ENCODE results near the gene CARD8.
A peak's percentile ranks its signal among the peaks of the same experiment; 100 is the strongest.
"Not testable (repeated sequence)": the region's sequence is repeated elsewhere in the genome, so short reads cannot be mapped to it uniquely, and the experiment has no call there.

CARD8 gene

DNA sequence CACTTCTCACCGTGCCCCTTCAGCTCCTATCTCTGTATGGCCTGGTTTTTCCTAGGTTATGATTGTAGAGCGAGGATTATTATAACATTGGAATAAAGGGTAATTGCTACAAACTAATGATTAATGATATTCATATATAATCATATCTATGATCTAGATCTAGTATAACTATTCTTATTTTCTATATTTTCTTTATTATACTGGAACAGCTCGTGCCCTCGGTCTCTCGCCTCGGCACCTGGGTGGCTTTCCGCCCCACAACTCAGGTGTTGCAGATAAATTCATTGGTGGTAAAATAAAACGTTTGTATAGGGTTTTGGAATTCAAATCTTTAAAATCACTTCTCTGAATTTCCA, 4.6 kb upstream of the CARD8 start:
- not testable (repeated sequence) for H3K9me3 ChIP-seq (ENCODE audit: control insufficient read depth in 2 of 2, low read length in 2 of 2); H3K4me1 ChIP-seq (ENCODE audit: control insufficient read depth, insufficient read depth, low read length); H3K27ac ChIP-seq (ENCODE audit: low read length); H3K27me3 ChIP-seq (ENCODE audit: control insufficient read depth in 1 of 2, insufficient read depth in 2 of 2, low read length in 2 of 2); H3K36me3 ChIP-seq (ENCODE audit: control insufficient read depth in 2 of 2, insufficient read depth in 2 of 2, low read length in 2 of 2)
- Histone ChIP-seq H3K4me3 (ENCODE audit: low read length in 2 of 2) (peak overlapping the region; percentile 67 to 75), H3K9ac (ENCODE audit: low read length in 2 of 2) (peak overlapping the region; percentile 66 to 82)

DNA sequence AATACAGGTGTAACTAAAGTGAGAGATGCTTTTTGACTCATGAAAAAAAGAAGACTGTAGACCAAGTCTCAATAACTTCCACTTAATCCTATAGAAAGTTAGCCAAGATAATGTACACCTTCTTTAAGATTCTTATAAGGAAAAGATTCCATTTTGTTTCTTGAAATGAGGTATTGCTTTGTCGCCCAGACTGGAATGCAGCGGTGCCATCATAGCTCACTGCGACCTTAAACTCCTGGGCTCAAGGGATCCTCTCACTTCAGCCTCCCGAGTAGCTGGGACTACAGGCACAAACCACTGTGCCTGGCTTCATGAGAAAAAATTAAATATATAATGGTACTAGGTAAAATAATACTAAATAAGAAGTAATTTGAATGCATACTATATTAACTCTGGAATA, 3.3 kb upstream of the CARD8 start:
- H3K27me3 ChIP-seq (ENCODE audit: control insufficient read depth in 1 of 2, insufficient read depth in 2 of 2, low read length in 2 of 2); H3K9me3 ChIP-seq (ENCODE audit: control insufficient read depth in 2 of 2, low read length in 2 of 2); H3K27ac ChIP-seq (ENCODE audit: low read length); H3K4me1 ChIP-seq (ENCODE audit: control insufficient read depth, insufficient read depth, low read length); H3K4me3 ChIP-seq (ENCODE audit: low read length in 2 of 2); H3K9ac ChIP-seq (ENCODE audit: low read length in 2 of 2); H3K36me3 ChIP-seq (ENCODE audit: control insufficient read depth in 2 of 2, insufficient read depth in 2 of 2, low read length in 2 of 2): not testable (repeated sequence)

DNA sequence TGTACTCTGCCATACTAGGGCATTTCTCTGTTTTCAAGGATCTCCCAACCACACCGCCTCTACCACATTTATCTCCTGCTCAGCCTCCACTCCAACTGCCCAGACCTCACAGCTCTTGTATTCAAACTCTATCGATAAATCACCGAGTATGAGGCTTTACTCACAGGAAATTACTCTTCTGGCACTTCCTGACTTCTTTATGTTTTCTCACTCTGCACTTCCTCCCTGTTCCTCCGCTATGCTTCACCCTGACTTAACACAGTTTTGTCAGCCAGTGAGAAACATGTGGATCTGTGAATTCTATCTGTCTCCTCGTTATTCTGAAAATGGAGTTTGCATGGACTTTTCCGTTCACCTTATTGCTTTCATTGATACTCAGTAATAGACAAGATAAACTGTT, 2.6 kb upstream of the CARD8 start:
- no peaks in the 10 kb centered on the region for H3K9me3 ChIP-seq (ENCODE audit: control insufficient read depth in 2 of 2, low read length in 2 of 2)
- H3K9ac ChIP-seq (ENCODE audit: low read length in 2 of 2) = no peak overlapping the region
- H3K4me1 ChIP-seq (ENCODE audit: control insufficient read depth, insufficient read depth, low read length) = peaks cover 3% of the 10 kb centered on the region
- no peaks in the 10 kb centered on the region for H3K27me3 ChIP-seq (ENCODE audit: control insufficient read depth in 1 of 2, insufficient read depth in 2 of 2, low read length in 2 of 2)
- no peak overlapping the region for H3K4me3 ChIP-seq (ENCODE audit: low read length in 2 of 2)
- no peaks in the 10 kb centered on the region for H3K36me3 ChIP-seq (ENCODE audit: control insufficient read depth in 2 of 2, insufficient read depth in 2 of 2, low read length in 2 of 2)
- H3K27ac ChIP-seq (ENCODE audit: low read length) = no peak overlapping the region

DNA sequence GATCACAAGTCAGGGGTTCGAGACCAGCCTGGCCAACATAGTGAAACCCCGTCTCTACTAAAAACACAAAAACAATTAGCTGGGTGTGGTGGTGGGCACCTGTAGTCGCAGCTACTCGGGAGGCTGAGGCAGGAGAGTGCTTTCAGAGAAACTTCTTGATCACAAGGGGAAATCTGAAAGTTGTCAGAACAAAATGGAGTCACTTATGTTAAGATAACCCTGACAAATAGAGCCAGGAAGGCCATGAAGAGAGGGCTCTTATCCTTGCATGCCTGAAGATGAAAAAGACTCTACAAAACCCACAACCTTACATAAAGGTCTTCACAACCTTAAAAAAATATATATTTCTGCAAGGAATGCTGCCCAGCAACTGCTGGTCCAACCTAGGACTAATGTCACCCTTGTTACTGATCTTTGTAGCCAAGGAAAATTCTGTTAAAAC, 1.2 kb downstream of the CARD8 start:
- no peak overlapping the region for H3K9ac ChIP-seq (ENCODE audit: low read length in 2 of 2)
- H3K36me3 ChIP-seq (ENCODE audit: control insufficient read depth in 2 of 2, insufficient read depth in 2 of 2, low read length in 2 of 2) = no peaks in the 10 kb centered on the region
- H3K9me3 ChIP-seq (ENCODE audit: control insufficient read depth in 2 of 2, low read length in 2 of 2) = no peaks in the 10 kb centered on the region
- H3K27ac ChIP-seq (ENCODE audit: low read length) = no peak overlapping the region
- H3K4me3 ChIP-seq (ENCODE audit: low read length in 2 of 2) = peak overlapping the region; percentile 95 to 100
- H3K27me3 ChIP-seq (ENCODE audit: control insufficient read depth in 1 of 2, insufficient read depth in 2 of 2, low read length in 2 of 2) = no peaks in the 10 kb centered on the region
- H3K4me1 ChIP-seq (ENCODE audit: control insufficient read depth, insufficient read depth, low read length) = peaks cover 1% of the 10 kb centered on the region

DNA sequence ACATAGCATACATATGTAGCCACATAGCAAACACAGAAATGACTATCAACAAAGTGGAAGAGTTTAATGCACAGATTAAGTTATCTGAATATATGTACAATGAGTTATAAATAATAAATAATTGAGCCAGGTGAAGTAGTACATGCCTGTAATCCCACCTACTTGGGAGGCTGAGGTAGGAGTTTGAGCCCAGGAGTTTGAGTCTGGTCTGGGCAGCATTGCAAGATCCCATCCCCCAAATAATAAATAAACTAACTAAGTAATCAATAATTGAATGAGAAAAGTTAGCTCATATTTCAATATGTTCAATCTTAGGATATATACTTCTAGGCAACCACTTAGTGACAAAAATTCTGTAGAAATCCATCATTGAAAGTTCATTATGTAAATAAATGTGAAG, 1.7 kb downstream of the CARD8 start:
- Histone ChIP-seq H3K36me3 (ENCODE audit: control insufficient read depth in 2 of 2, insufficient read depth in 2 of 2, low read length in 2 of 2) (no peaks in the 10 kb centered on the region), H3K4me3 (ENCODE audit: low read length in 2 of 2) (no peak overlapping the region)

DNA sequence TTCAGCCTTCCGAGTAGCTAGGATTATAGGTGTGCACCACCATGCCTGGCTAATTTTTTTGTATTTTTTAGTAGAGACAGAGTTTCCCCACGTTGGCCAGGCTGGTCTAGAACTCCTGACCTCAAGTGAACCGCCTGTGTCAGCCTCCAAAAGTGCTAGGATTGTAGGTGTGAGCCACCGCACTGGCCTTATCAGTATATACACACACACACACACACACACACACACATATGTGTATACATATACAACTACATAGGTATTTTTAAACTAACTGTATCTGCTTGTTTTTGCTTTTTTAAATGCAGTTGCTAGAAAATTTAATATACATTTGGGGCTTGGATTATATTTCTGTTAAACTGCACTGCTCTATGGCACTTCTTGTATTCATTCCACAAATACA, 3.1 kb downstream of the CARD8 start:
- Histone ChIP-seq H3K4me1 (ENCODE audit: control insufficient read depth, insufficient read depth, low read length) (no peaks in the 10 kb centered on the region), H3K9ac (ENCODE audit: low read length in 2 of 2) (no peak overlapping the region), H3K27ac (ENCODE audit: low read length) (no peak overlapping the region)

More for the DNA sequence above, 1.7 kb downstream of the CARD8 start:
- Histone ChIP-seq H3K9ac (ENCODE audit: low read length in 2 of 2) (no peak overlapping the region), H3K27me3 (ENCODE audit: control insufficient read depth in 1 of 2, insufficient read depth in 2 of 2, low read length in 2 of 2) (no peaks in the 10 kb centered on the region), H3K27ac (ENCODE audit: low read length) (no peak overlapping the region), H3K9me3 (ENCODE audit: control insufficient read depth in 2 of 2, low read length in 2 of 2) (no peaks in the 10 kb centered on the region), H3K4me1 (ENCODE audit: control insufficient read depth, insufficient read depth, low read length) (no peaks in the 10 kb centered on the region)

DNA sequence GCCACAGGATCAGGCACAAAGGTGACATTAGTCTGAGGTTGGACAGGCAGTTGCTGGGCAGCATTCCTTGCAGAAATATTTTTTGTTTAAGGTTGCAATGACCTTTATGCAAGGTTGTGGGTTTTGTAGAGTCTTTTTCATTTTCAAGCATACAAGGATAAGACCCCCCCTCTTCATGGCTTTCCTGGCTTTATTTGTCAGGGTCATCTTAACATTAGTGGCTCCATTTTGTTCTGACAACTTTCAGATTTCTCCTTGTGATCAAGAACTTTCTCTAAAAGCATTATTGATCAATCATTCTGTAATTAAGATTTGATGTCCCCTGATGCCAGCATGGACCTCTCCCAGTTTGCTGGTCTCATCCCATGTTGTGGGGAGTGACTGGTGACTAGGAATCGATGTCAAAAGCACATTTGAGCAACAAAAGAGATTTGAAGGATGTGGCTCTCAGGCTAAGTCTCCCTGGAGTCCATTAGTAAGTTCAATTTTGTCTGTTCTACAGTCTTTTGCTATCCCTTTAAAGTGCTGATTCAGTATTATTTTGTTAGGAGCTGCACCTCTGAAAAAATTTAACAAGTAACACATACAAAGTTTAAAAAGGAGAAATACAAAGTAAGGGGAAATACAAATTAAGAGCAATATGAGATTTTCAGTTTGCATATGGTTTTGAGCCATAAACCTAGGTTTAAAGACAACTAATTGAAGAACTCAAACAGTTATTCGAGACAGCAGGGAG, 5.3 kb downstream of the CARD8 start:
- no peak overlapping the region for H3K27ac ChIP-seq (ENCODE audit: low read length)
- H3K36me3 ChIP-seq (ENCODE audit: control insufficient read depth in 2 of 2, insufficient read depth in 2 of 2, low read length in 2 of 2) = peaks cover 2 to 6% of the 10 kb centered on the region in 2 donors
- no peaks in the 10 kb centered on the region for H3K4me1 ChIP-seq (ENCODE audit: control insufficient read depth, insufficient read depth, low read length)
- no peak overlapping the region for H3K4me3 ChIP-seq (ENCODE audit: low read length in 2 of 2)
- H3K9ac ChIP-seq (ENCODE audit: low read length in 2 of 2) = no peak overlapping the region
- H3K27me3 ChIP-seq (ENCODE audit: control insufficient read depth in 1 of 2, insufficient read depth in 2 of 2, low read length in 2 of 2) = no peaks in the 10 kb centered on the region
- H3K9me3 ChIP-seq (ENCODE audit: control insufficient read depth in 2 of 2, low read length in 2 of 2) = no peaks in the 10 kb centered on the region

More for the DNA sequence above, 3.1 kb downstream of the CARD8 start:
- H3K27me3 ChIP-seq (ENCODE audit: control insufficient read depth in 1 of 2, insufficient read depth in 2 of 2, low read length in 2 of 2) = no peaks in the 10 kb centered on the region
- H3K36me3 ChIP-seq (ENCODE audit: control insufficient read depth in 2 of 2, insufficient read depth in 2 of 2, low read length in 2 of 2) = peaks cover 0 to 2% of the 10 kb centered on the region in 2 donors
- H3K9me3 ChIP-seq (ENCODE audit: control insufficient read depth in 2 of 2, low read length in 2 of 2) = no peaks in the 10 kb centered on the region
- no peak overlapping the region for H3K4me3 ChIP-seq (ENCODE audit: low read length in 2 of 2)

DNA sequence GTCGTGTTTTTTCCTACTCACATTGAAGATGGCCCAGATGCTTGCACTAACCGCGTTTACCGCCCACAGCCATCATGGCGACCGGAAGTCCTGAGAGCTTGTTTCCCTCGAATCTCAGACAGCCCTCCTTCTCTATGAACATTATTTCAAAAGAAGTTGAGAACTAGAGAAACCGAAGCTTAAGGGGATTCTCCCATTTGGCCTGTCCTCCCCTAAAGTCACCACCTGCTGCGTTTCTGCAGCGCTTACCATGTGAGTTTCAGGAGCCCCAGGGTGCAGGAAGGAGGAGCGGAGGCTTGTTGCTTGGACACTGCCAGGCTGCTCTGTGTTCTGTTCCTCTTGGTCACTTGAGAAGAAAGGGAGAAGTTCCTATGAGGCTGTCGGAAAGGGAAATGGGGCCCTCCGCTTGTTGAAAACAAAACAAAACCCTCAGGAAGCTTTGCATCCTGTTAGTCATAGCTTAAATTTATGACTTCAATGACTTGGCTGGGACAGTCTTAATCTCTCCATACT, 6.2 kb downstream of the CARD8 start:
- H3K36me3 ChIP-seq (ENCODE audit: control insufficient read depth in 2 of 2, insufficient read depth in 2 of 2, low read length in 2 of 2) = peaks cover 2 to 6% of the 10 kb centered on the region in 2 donors
- H3K27me3 ChIP-seq (ENCODE audit: control insufficient read depth in 1 of 2, insufficient read depth in 2 of 2, low read length in 2 of 2) = no peaks in the 10 kb centered on the region
- H3K9me3 ChIP-seq (ENCODE audit: control insufficient read depth in 2 of 2, low read length in 2 of 2) = no peaks in the 10 kb centered on the region
- H3K4me3 ChIP-seq (ENCODE audit: low read length in 2 of 2) = peak overlapping the region in 1 of 2 donors; percentile 61
- H3K4me1 ChIP-seq (ENCODE audit: control insufficient read depth, insufficient read depth, low read length) = no peaks in the 10 kb centered on the region
- peak overlapping the region; percentile 13 for H3K27ac ChIP-seq (ENCODE audit: low read length)
- no peak overlapping the region for H3K9ac ChIP-seq (ENCODE audit: low read length in 2 of 2)

DNA sequence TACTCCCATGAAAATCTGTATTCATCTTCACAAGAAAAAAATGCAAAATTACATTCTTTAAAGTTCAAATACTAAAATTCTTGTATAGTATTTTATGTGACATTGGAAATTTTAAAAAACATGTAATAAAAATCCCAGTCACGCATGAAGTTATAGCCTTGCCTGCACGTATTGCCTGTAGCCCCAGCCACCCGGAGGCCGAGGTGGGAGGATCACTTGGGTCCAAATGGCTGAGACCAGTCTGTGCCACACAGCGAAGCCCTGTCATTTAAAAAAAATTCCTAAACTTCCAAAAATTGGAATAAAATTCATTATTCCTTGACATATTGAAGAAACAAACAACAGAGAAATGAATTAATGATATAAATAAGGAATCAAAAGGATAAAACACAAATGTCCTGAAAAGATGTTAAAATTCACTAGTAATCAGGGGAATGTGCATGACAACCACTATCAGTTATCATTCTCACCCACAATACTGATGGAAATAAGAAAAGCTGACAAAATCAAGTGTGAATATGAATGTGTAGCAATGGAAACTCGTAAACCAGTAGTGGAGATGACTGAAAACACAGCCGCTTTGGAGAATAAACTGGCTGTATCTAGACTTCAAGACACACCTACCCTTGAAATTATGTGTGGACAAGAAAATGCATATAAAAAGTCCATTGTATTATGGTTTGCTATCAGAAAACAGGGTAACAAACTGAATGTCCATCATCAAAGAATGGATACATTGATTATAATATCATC, 7.5 kb downstream of the CARD8 start:
- Histone ChIP-seq H3K36me3 (ENCODE audit: control insufficient read depth in 2 of 2, insufficient read depth in 2 of 2, low read length in 2 of 2) (peaks cover 2 to 6% of the 10 kb centered on the region in 2 donors), H3K4me3 (ENCODE audit: low read length in 2 of 2) (no peak overlapping the region), H3K27me3 (ENCODE audit: control insufficient read depth in 1 of 2, insufficient read depth in 2 of 2, low read length in 2 of 2) (no peaks in the 10 kb centered on the region), H3K9ac (ENCODE audit: low read length in 2 of 2) (no peak overlapping the region), H3K9me3 (ENCODE audit: control insufficient read depth in 2 of 2, low read length in 2 of 2) (no peaks in the 10 kb centered on the region), H3K27ac (ENCODE audit: low read length) (no peak overlapping the region), H3K4me1 (ENCODE audit: control insufficient read depth, insufficient read depth, low read length) (no peaks in the 10 kb centered on the region)

DNA sequence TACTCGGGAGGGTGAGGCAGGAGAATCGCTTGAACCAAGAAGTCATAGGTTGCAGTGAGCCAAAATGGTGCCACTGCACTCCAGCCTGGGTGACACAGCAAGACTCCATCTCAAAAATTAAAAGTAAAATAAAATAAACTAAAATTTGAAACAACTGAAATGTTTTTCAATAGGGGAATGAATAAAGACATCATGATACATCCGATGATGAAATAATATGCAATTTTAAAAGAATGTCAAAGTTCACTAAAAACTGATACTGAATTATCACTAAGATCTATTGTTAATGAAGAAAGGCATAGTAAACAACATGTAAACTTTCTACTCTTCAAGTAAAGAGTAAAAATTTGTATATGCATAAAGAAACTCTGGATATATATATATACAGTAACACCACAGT, 8.5 kb downstream of the CARD8 start:
- H3K36me3 ChIP-seq (ENCODE audit: control insufficient read depth in 2 of 2, insufficient read depth in 2 of 2, low read length in 2 of 2) = peaks cover 2 to 6% of the 10 kb centered on the region in 2 donors
- no peaks in the 10 kb centered on the region for H3K9me3 ChIP-seq (ENCODE audit: control insufficient read depth in 2 of 2, low read length in 2 of 2)
- no peak overlapping the region for H3K27ac ChIP-seq (ENCODE audit: low read length)
- H3K27me3 ChIP-seq (ENCODE audit: control insufficient read depth in 1 of 2, insufficient read depth in 2 of 2, low read length in 2 of 2) = no peaks in the 10 kb centered on the region
- H3K4me1 ChIP-seq (ENCODE audit: control insufficient read depth, insufficient read depth, low read length) = no peaks in the 10 kb centered on the region
- H3K4me3 ChIP-seq (ENCODE audit: low read length in 2 of 2) = no peak overlapping the region
- H3K9ac ChIP-seq (ENCODE audit: low read length in 2 of 2) = no peak overlapping the region

DNA sequence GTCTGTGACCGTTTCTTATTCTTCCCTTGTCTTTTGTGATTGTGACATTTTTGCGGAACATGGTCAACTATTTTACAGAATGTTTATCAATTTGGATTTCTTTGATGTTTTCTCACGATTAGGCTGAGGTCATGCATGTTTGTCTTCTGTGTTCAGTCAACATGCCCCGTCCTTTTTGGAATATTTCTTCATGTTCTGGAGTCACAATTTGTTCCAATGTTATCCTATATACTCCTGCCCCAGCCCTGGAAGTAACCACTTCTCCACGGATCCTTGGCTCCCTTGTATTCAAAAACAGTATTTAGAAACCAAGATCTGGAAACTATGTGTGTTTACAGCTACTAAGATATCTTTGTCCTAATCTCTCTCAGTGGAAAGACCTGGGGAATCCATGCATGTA, 9.6 kb downstream of the CARD8 start:
- no peak overlapping the region for H3K27ac ChIP-seq (ENCODE audit: low read length)
- peaks cover 2 to 6% of the 10 kb centered on the region in 2 donors for H3K36me3 ChIP-seq (ENCODE audit: control insufficient read depth in 2 of 2, insufficient read depth in 2 of 2, low read length in 2 of 2)
- no peaks in the 10 kb centered on the region for H3K27me3 ChIP-seq (ENCODE audit: control insufficient read depth in 1 of 2, insufficient read depth in 2 of 2, low read length in 2 of 2)
- H3K9ac ChIP-seq (ENCODE audit: low read length in 2 of 2) = no peak overlapping the region
- no peaks in the 10 kb centered on the region for H3K9me3 ChIP-seq (ENCODE audit: control insufficient read depth in 2 of 2, low read length in 2 of 2)
- H3K4me3 ChIP-seq (ENCODE audit: low read length in 2 of 2) = no peak overlapping the region
- no peaks in the 10 kb centered on the region for H3K4me1 ChIP-seq (ENCODE audit: control insufficient read depth, insufficient read depth, low read length)

All from stomach smooth muscle (tissue), 2 donors.